GM12892 (cell line): ENCODE results near the gene INTS6.

Experiments
- POLR2A ChIP-seq: IDR thresholded peaks from 2 replicates; pipeline ENCODE4 v1.6.1; 2011; ENCODE audit warnings: low read depth, low read length, control low read depth
- POLR2AphosphoS5 ChIP-seq: IDR thresholded peaks from 2 replicates; pipeline ENCODE4 v1.6.1; 2011; ENCODE audit warnings: low read depth, low read length, control low read depth
- TAF1 ChIP-seq: IDR thresholded peaks from 2 replicates; pipeline ENCODE4 v1.6.1; 2011; ENCODE audit warnings: low read depth, mild to moderate bottlenecking, control low read depth, low read length, borderline replicate concordance

DNA sequence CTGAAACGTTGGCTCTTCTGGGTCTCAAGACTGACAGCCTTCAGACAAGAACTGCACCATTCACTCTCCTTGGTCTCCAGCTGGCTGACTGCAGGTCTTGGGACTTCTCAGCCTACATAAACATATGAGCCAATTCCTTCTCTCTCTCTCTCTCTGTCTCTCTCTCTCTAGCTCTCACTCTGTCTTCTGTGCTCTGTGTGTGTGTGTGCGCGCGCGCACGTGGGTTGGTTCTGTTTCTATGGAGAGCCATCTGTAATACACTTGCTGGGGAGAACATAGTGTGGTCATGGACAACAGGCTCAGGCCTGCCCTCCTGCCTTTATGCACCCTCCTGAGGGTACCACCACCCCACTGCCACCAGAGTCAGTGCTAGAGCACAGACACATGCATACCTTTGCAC is 127.0 kb downstream of the INTS6 start:
- TF ChIP-seq POLR2A (no peak), POLR2AphosphoS5 (no peak), TAF1 (no peak)
